D721Med (cell line): ENCODE measurements around the gene SREBF1.

Source experiments
- DNase-seq: peaks from one replicate; pipeline ENCODE4 v3.0.0; 2011; ENCODE audit warnings: low spot score; ENCODE audit not compliant: insufficient read length
- FAIRE-seq: peaks from 2 replicates; lab custom pipeline; 2011; peaks lifted over from hg19 to GRCh38; lab: Jason Lieb, UNC
- TF ChIP-seq, protein P1 (sequence below): IDR thresholded peaks from 2 replicates; pipeline ENCODE4 v1.5.1; 2012; ENCODE audit warnings: mild to moderate bottlenecking, control low read depth; ENCODE audit not compliant: insufficient read depth; ENCODE audit errors: missing control alignments

Gene SREBF1

GRCh38 chr17:17830269-17830567 lies 6.6 kb downstream of the SREBF1 start:
- FAIRE-seq (no peak), DNase-seq (no peak)
- TF ChIP-seq, protein P1, sequence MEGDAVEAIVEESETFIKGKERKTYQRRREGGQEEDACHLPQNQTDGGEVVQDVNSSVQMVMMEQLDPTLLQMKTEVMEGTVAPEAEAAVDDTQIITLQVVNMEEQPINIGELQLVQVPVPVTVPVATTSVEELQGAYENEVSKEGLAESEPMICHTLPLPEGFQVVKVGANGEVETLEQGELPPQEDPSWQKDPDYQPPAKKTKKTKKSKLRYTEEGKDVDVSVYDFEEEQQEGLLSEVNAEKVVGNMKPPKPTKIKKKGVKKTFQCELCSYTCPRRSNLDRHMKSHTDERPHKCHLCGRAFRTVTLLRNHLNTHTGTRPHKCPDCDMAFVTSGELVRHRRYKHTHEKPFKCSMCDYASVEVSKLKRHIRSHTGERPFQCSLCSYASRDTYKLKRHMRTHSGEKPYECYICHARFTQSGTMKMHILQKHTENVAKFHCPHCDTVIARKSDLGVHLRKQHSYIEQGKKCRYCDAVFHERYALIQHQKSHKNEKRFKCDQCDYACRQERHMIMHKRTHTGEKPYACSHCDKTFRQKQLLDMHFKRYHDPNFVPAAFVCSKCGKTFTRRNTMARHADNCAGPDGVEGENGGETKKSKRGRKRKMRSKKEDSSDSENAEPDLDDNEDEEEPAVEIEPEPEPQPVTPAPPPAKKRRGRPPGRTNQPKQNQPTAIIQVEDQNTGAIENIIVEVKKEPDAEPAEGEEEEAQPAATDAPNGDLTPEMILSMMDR, result no peak

DNA sequence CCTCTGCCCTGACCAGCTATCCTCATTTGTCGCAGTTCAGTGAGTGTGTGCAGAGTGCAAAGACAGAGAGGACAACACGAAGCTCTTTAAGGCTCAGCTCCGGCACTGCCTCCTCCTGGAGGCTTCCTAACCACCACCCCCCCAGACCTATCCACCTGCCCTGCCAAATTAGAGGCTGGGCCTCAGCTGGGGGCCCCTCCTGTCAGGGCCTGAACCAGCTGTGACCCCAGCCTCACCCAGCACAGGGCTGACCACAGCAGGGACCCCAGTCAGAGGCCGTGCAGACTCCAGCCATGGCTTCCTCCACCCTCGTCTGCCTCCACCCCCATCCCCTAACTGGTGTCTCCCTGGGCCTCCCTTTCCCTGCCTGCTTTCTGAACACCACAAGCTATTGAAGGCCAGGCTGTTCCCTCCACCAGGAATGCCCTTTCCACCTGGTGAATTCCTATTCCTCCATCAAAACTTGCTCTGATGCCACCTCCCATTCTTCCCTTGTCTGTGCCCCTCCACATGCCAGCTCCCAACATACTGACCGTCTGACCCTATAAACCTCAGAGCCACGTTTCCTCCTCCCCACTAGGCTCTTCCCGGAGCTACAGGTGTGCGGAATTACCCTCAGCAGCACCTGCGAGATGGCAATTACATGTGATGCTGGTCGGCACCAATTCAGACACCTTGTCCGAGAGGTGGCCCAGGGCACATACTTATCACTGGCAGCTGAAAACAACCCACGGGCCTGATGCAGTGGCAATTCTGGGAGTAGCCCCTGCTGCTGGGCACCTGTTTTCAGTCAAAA lies 8.8 kb downstream of the SREBF1 start:
- no peak for DNase-seq
- TF ChIP-seq, protein P1, result no peak
- FAIRE-seq, result no peak

DNA sequence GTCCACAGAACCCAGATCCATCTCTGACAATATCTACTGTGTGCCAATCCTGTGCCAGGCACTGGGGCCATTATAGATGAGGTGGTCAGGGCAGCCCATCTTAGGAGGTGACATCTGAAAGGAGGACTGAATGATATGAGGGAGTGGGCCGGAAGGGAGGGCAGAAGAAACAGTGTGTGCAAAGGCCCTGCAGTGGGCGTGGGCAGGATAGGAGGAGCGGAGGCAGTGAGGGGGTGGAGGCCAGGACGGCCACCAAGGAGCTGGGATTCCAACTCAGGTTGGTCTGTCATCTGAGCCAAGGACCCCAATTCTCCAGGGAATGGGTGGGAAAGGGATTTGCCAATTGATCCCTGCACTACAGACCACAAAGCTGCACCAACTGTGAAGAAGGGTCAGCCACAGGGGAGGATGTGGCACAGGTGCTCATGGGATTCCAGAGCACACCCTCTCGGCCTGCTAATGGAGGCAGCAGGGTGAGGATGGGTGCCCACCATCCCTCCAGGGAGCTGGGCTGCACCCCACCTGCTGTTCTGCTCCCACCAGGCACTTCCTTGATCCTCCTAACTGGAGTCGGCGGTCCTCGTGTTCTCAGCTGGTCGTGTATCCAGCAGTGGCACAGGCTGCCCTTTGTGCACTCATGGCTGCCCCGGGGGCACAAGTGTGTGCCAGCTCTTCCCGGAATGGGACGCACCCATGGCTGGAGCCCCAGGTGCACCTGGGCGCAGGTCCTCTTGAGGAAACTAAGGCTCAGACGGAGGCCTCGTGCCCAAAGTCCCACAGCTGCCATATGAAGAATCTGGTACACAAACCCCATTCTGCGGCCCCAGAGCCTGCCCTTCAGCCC lies 9.6 kb downstream of the SREBF1 start:
- DNase-seq (no peak), FAIRE-seq (no peak)
- TF ChIP-seq, protein P1, result no peak

GRCh38 chr17:17826342-17826713 lies 10.5 kb downstream of the SREBF1 start:
- DNase-seq (no peak), FAIRE-seq (no peak)
- TF ChIP-seq, protein P1, result no peak

- FAIRE-seq, result no peak
- TF ChIP-seq, protein P1, result no peak
- no peak for DNase-seq
Observed at GRCh38 chr17:17824783-17825614, 11.8 kb downstream of the SREBF1 start.

GRCh38 chr17:17824119-17824782 lies 12.5 kb downstream of the SREBF1 start:
- DNase-seq (no peak), FAIRE-seq (no peak)
- TF ChIP-seq, protein P1, result no peak
